ELF-1 (cell line): ENCODE data around the gene TRIM43B.
"Not testable (repeated sequence)": the region's sequence is repeated elsewhere in the genome, so short reads cannot be mapped to it uniquely, and the experiment has no call there.

ENCODE experiments used
- DNase-seq: peaks from one replicate; pipeline ENCODE4 v3.0.0-alpha.2; 2016; ENCODE audit warnings: low read depth, low spot score

Gene TRIM43B

GRCh38 chr2:95484654-95485053, at the start of gene TRIM43B:
Gene TRIM43B (minus strand): TSS chr2:95484754. CDS start chr2:95482714, 2,040 bp downstream.
- not testable (repeated sequence) for DNase-seq

GRCh38 chr2:95531254-95531771, 46.8 kb upstream of the TRIM43B start:
- DNase-seq = no peak

- DNase-seq = no peak
Measured at GRCh38 chr2:95530734-95531133, 46.2 kb upstream of the TRIM43B start.

- DNase-seq = peak; percentile 68
Measured at GRCh38 chr2:95526360-95527341, 42.1 kb upstream of the TRIM43B start.

GRCh38 chr2:95525294-95526035, 40.9 kb upstream of the TRIM43B start:
- DNase-seq = no peak

- no peak for DNase-seq
Measured at GRCh38 chr2:95524195-95524594, 39.6 kb upstream of the TRIM43B start.

- no peak for DNase-seq
Measured at GRCh38 chr2:95514718-95515117, 30.2 kb upstream of the TRIM43B start.

GRCh38 chr2:95514226-95514625, 29.7 kb upstream of the TRIM43B start:
- not testable (repeated sequence) for DNase-seq

GRCh38 chr2:95509408-95509807, 24.9 kb upstream of the TRIM43B start:
- DNase-seq = no peak

GRCh38 chr2:95505222-95505621, 20.7 kb upstream of the TRIM43B start:
- DNase-seq = no peak

GRCh38 chr2:95500854-95501253, 16.3 kb upstream of the TRIM43B start:
- no peak for DNase-seq

- DNase-seq = not testable (repeated sequence)
Measured at GRCh38 chr2:95492076-95492475, 7.5 kb upstream of the TRIM43B start.

GRCh38 chr2:95475025-95475424, 9.5 kb downstream of the TRIM43B start:
- not testable (repeated sequence) for DNase-seq

GRCh38 chr2:95467984-95468383, 16.6 kb downstream of the TRIM43B start:
- not testable (repeated sequence) for DNase-seq

GRCh38 chr2:95466572-95466971, 18.0 kb downstream of the TRIM43B start:
- not testable (repeated sequence) for DNase-seq

GRCh38 chr2:95463292-95463691, 21.3 kb downstream of the TRIM43B start:
- not testable (repeated sequence) for DNase-seq

- DNase-seq = not testable (repeated sequence)
Measured at GRCh38 chr2:95445317-95445716, 39.2 kb downstream of the TRIM43B start.

- DNase-seq = not testable (repeated sequence)
Measured at GRCh38 chr2:95442474-95443099, 42.0 kb downstream of the TRIM43B start.

GRCh38 chr2:95435872-95436209, 48.7 kb downstream of the TRIM43B start:
- DNase-seq = not testable (repeated sequence)

GRCh38 chr2:95435162-95435871, 49.2 kb downstream of the TRIM43B start:
- not testable (repeated sequence) for DNase-seq

GRCh38 chr2:95434507-95435076, 50.0 kb downstream of the TRIM43B start:
- not testable (repeated sequence) for DNase-seq
